ENCODE results near the gene ATXN1.

ATXN1 gene

GRCh38 chr6:16776394-16777017 is 15.2 kb upstream of the ATXN1 start:
- no peak for DNase-seq (ENCODE audit: low read depth in 1 of 2, low spot score in 1 of 2)

GRCh38 chr6:16774437-16774836 is 13.2 kb upstream of the ATXN1 start:
- no peak for DNase-seq (ENCODE audit: low read depth in 1 of 2, low spot score in 1 of 2)
- Histone ChIP-seq H3K4me3 (replicated peaks; ENCODE audit: insufficient read depth, low read length) (no peak overlapping the region), H3K27me3 (ENCODE audit: insufficient read depth, poor library complexity, severe bottlenecking) (no peaks in the 10 kb centered on the region), H3K27ac (replicated peaks) (no peak overlapping the region)
- no peak for TF ChIP-seq CTCF (IDR thresholded peaks at IDR 0.05; ENCODE audit: insufficient read depth, low read length)
- TF ChIP-seq POLR2AphosphoS5 (IDR thresholded peaks at IDR 0.05; ENCODE audit: low read depth): no peak
- TF ChIP-seq REST (IDR thresholded peaks at IDR 0.05; ENCODE audit: insufficient replicate concordance, low read depth): no peak
- no peak for TF ChIP-seq SPI1 (IDR thresholded peaks at IDR 0.05; ENCODE audit: borderline replicate concordance, low read depth)
- TF ChIP-seq GABPA (IDR thresholded peaks at IDR 0.05; ENCODE audit: low read depth): no peak

More at GRCh38 chr6:16776394-16777017, 15.2 kb upstream of the ATXN1 start:
- no peak for TF ChIP-seq POLR2AphosphoS5 (IDR thresholded peaks at IDR 0.05; ENCODE audit: low read depth)
- no peak for TF ChIP-seq REST (IDR thresholded peaks at IDR 0.05; ENCODE audit: insufficient replicate concordance, low read depth)
- TF ChIP-seq CTCF (IDR thresholded peaks at IDR 0.05; ENCODE audit: insufficient read depth, low read length): no peak
- no peak for TF ChIP-seq GABPA (IDR thresholded peaks at IDR 0.05; ENCODE audit: low read depth)
- TF ChIP-seq SPI1 (IDR thresholded peaks at IDR 0.05; ENCODE audit: borderline replicate concordance, low read depth): no peak
- H3K27me3 ChIP-seq (ENCODE audit: insufficient read depth, poor library complexity, severe bottlenecking): no peaks in the 10 kb centered on the region
- H3K4me3 ChIP-seq (replicated peaks; ENCODE audit: insufficient read depth, low read length): no peak overlapping the region
- no peak overlapping the region for H3K27ac ChIP-seq (replicated peaks)

GRCh38 chr6:16773362-16773761 is 12.1 kb upstream of the ATXN1 start:
- no peak for TF ChIP-seq SPI1 (IDR thresholded peaks at IDR 0.05; ENCODE audit: borderline replicate concordance, low read depth)
- no peak for TF ChIP-seq POLR2AphosphoS5 (IDR thresholded peaks at IDR 0.05; ENCODE audit: low read depth)
- no peak for TF ChIP-seq CTCF (IDR thresholded peaks at IDR 0.05; ENCODE audit: insufficient read depth, low read length)
- no peak for TF ChIP-seq REST (IDR thresholded peaks at IDR 0.05; ENCODE audit: insufficient replicate concordance, low read depth)
- TF ChIP-seq GABPA (IDR thresholded peaks at IDR 0.05; ENCODE audit: low read depth): no peak
- H3K27me3 ChIP-seq (ENCODE audit: insufficient read depth, poor library complexity, severe bottlenecking): no peaks in the 10 kb centered on the region
- no peak for DNase-seq (ENCODE audit: low read depth in 1 of 2, low spot score in 1 of 2)
- H3K27ac ChIP-seq (replicated peaks): no peak overlapping the region
- H3K4me3 ChIP-seq (replicated peaks; ENCODE audit: insufficient read depth, low read length): no peak overlapping the region

All from HL-60 (cell line).